Endometrial microvascular endothelial cells (primary cell): ENCODE data around the gene DTYMK. TPM values are rescaled to one million over a fixed set of nuclear protein-coding genes. Genes with fewer than 3 reads are reported as not detected.

Experiments used
- in situ Hi-C: cut with HindIII; loops from 2 replicates; pipeline ENCODE4 v1.10.0; 2017; ENCODE audit warnings: low sequenced_read_pairs, low pct_unique_long_range_greater_than_20kb; ENCODE audit errors: inconsistent ontology term
- total RNA-seq: library from RNA; depleted of rRNA; stranded (reverse); fragments of >200 nt; gene quantifications from one replicate; pipeline ENCODE4 v1.2.3, GENCODE V29; 2015; ENCODE audit errors: inconsistent ontology term

The DTYMK gene
- total RNA-seq, 1 donor from 2014 or later, result 140 TPM

- in situ Hi-C loops, result no loop called here
These were observed 50.2 kb downstream of the DTYMK start for GRCh38 chr2:241636182-241637017.

- in situ Hi-C loops, result no loop called here
These were observed 50.9 kb downstream of the DTYMK start for GRCh38 chr2:241635756-241636155.

GRCh38 chr2:241633561-241633960 lies 53.1 kb downstream of the DTYMK start:
- in situ Hi-C loops, result no loop called here

- in situ Hi-C loops, result no loop called here
These were observed 53.9 kb downstream of the DTYMK start for GRCh38 chr2:241632478-241633325.

GRCh38 chr2:241629762-241630435 lies 56.7 kb downstream of the DTYMK start:
- in situ Hi-C loops, result no loop called here

- in situ Hi-C loops, result no loop called here
These were observed 58.9 kb downstream of the DTYMK start for GRCh38 chr2:241627675-241628074.

Other genes starting within 250 kb of the DTYMK start
- 375 TPM for gene STK25, start 178.2 kb downstream of the DTYMK start, total RNA-seq
- 102 TPM for gene BOK, start 128.1 kb downstream of the DTYMK start, total RNA-seq
- gene THAP4, start 49.7 kb downstream of the DTYMK start, total RNA-seq, result 47.6 TPM
- gene ATG4B, start 49.1 kb downstream of the DTYMK start, total RNA-seq, result 67.7 TPM
- 12.6 TPM for gene ING5, start 15.2 kb upstream of the DTYMK start, total RNA-seq
- 10.9 TPM for gene D2HGDH, start 47.8 kb upstream of the DTYMK start, total RNA-seq
- not detected for gene GAL3ST2, start 90.0 kb upstream of the DTYMK start, total RNA-seq
- not detected for gene NEU4, start 122.4 kb upstream of the DTYMK start, total RNA-seq
- gene PDCD1, start 172.1 kb upstream of the DTYMK start, total RNA-seq, result not detected
- gene RTP5, start 182.9 kb upstream of the DTYMK start, total RNA-seq, result not detected